IMR-90 (cell line): ENCODE data around the gene TANGO2. TPM values are rescaled to one million over a fixed set of nuclear protein-coding genes. Genes with fewer than 3 reads are reported as not detected.

Experiments
- ATAC-seq: fragments of 200-7000 bp; cut with Tn5 transposase; 2 replicates; pipeline ENCODE4 v1.9.1; 2020; ENCODE audit warnings: low read depth, mild to moderate bottlenecking, moderate library complexity
- BruUV-seq: library from RNA; stranded (reverse); fragments of 400-500 nt; replicated peaks from 2 replicates; lab custom pipeline; 2021; lab: Mats Ljungman, UMichigan
- CTCF ChIA-PET: fragments of 300-600 bp; formaldehyde crosslinking; extraction: SDS; loops from one replicate; lab custom pipeline; 2021; ENCODE audit warnings: antibody characterized with exemption; lab: Yijun Ruan, JAX
- POLR2A ChIA-PET: fragments of 300-600 bp; sonication (Branson Sonifier 250); formaldehyde crosslinking; loops from one replicate; lab custom pipeline; 2022; ENCODE audit warnings: antibody characterized with exemption; ENCODE audit not compliant: unreplicated experiment; lab: Charles Lee
- DNase-seq: peaks from one replicate; pipeline ENCODE4 v3.0.0; 2013
- H2AFZ ChIP-seq: replicated peaks from 2 replicates; pipeline ENCODE3; 2013; ENCODE audit warnings: low read length, mild to moderate bottlenecking; ENCODE audit not compliant: poor library complexity
- H2AK5ac ChIP-seq: 2 replicates; pipeline ENCODE4 v1.6.1; 2013; ENCODE audit warnings: low read depth, low read length, inconsistent platforms
- H2AK9ac ChIP-seq: replicated peaks from 2 replicates; pipeline ENCODE3; 2013; ENCODE audit warnings: mild to moderate bottlenecking, low read depth, low read length, moderate library complexity; ENCODE audit not compliant: poor library complexity
- H2BK120ac ChIP-seq: 2 replicates; pipeline ENCODE4 v1.6.1; 2013; ENCODE audit warnings: low read depth, low read length, inconsistent platforms
- H2BK15ac ChIP-seq: 3 replicates; pipeline ENCODE4 v1.6.1; 2013; ENCODE audit warnings: low read depth, low read length, inconsistent platforms
- H2BK20ac ChIP-seq: 2 replicates; pipeline ENCODE4 v1.6.1; 2013; ENCODE audit warnings: low read depth, mild to moderate bottlenecking, inconsistent platforms, low read length, moderate library complexity
- H2BK5ac ChIP-seq: 2 replicates; pipeline ENCODE4 v1.6.1; 2013; ENCODE audit warnings: mild to moderate bottlenecking, low read depth, low read length, inconsistent platforms; ENCODE audit not compliant: poor library complexity, severe bottlenecking
- H3K14ac ChIP-seq: replicated peaks from 2 replicates; pipeline ENCODE4 v1.6.1; 2013; ENCODE audit warnings: low read depth, low read length, inconsistent platforms
- H3K18ac ChIP-seq: 2 replicates; pipeline ENCODE4 v1.6.1; 2013; ENCODE audit warnings: low read depth, low read length, control low read depth
- H3K23ac ChIP-seq: 2 replicates; pipeline ENCODE4 v1.6.1; 2013; ENCODE audit warnings: low read depth, low read length, inconsistent platforms
- H3K27ac ChIP-seq: 2 replicates; pipeline ENCODE4 v1.5.1; 2013; ENCODE audit warnings: mild to moderate bottlenecking, control low read depth, low read length; ENCODE audit not compliant: insufficient read depth
- H3K27me3 ChIP-seq: 2 replicates; pipeline ENCODE4 v1.6.1; 2013; ENCODE audit warnings: low read length; ENCODE audit not compliant: control insufficient read depth, insufficient read depth
- H3K36me3 ChIP-seq: 2 replicates; pipeline ENCODE4 v1.6.1; 2013; ENCODE audit warnings: low read length, mixed read lengths; ENCODE audit not compliant: control insufficient read depth, insufficient read depth
- H3K4ac ChIP-seq: 2 replicates; pipeline ENCODE4 v1.6.1; 2013; ENCODE audit warnings: low read depth, low read length, inconsistent platforms
- H3K4me1 ChIP-seq: 2 replicates; pipeline ENCODE4 v1.6.1; 2013; ENCODE audit warnings: low read length, mixed read lengths; ENCODE audit not compliant: control insufficient read depth, insufficient read depth
- H3K4me2 ChIP-seq: 2 replicates; pipeline ENCODE4 v1.6.1; 2013; ENCODE audit warnings: low read depth, mild to moderate bottlenecking, control low read depth, low read length, moderate library complexity
- H3K4me3 ChIP-seq: 2 replicates; pipeline ENCODE4 v1.5.1; 2013; ENCODE audit warnings: low read depth, mild to moderate bottlenecking, control low read depth, low read length, moderate library complexity; ENCODE audit not compliant: insufficient read depth
- H3K56ac ChIP-seq: 2 replicates; pipeline ENCODE4 v1.6.1; 2013; ENCODE audit warnings: low read length, inconsistent platforms; ENCODE audit not compliant: insufficient read depth; ENCODE audit errors: extremely low read depth
- H3K79me1 ChIP-seq, 2 experiments: 2 replicates each; pipeline ENCODE4 v1.6.1; 2013; ENCODE audit warnings: low read length in 2 of 2, inconsistent platforms in 1 of 2, low read depth in 1 of 2
- H3K9ac ChIP-seq: 2 replicates; pipeline ENCODE4 v1.6.1; 2013; ENCODE audit warnings: low read depth, low read length, control low read depth
- H3K9me1 ChIP-seq: 2 replicates; pipeline ENCODE4 v1.6.1; 2013; ENCODE audit warnings: low read length, inconsistent platforms; ENCODE audit not compliant: insufficient read depth
- H3K9me3 ChIP-seq: 2 replicates; pipeline ENCODE4 v1.6.1; 2013; ENCODE audit warnings: low read length; ENCODE audit not compliant: control insufficient read depth, insufficient read depth
- H4K20me1 ChIP-seq: 2 replicates; pipeline ENCODE4 v1.6.1; 2013; ENCODE audit warnings: low read length, inconsistent platforms; ENCODE audit not compliant: insufficient read depth
- H4K5ac ChIP-seq: 2 replicates; pipeline ENCODE4 v1.6.1; 2013; ENCODE audit warnings: mild to moderate bottlenecking, low read depth, low read length, control low read depth
- H4K8ac ChIP-seq, 2 experiments: 2 replicates each; pipeline ENCODE4 v1.6.1; 2013; ENCODE audit warnings: low read depth in 2 of 2, low read length in 2 of 2, control low read depth in 1 of 2, inconsistent platforms in 1 of 2
- H4K91ac ChIP-seq: 2 replicates; pipeline ENCODE4 v1.6.1; 2013; ENCODE audit warnings: low read depth, low read length, inconsistent platforms; ENCODE audit not compliant: insufficient read depth
- CEBPB ChIP-seq: IDR thresholded peaks from 2 replicates; pipeline ENCODE4 v1.6.1; 2012; ENCODE audit warnings: low read depth, low read length, improper control_type of control experiment
- CHD1 ChIP-seq: IDR thresholded peaks from 2 replicates; pipeline ENCODE4 v1.6.1; 2012; ENCODE audit warnings: low read depth, low read length, improper control_type of control experiment
- MXI1 ChIP-seq: IDR thresholded peaks from 2 replicates; pipeline ENCODE4 v1.6.1; 2012; ENCODE audit warnings: low read depth, mild to moderate bottlenecking, low read length, moderate library complexity, borderline replicate concordance
- WGBS, 2 experiments: methylation state at CpG; one replicate each; pipeline versions ENCODE4 v1.1.5 to v1.1.7; 2013; ENCODE audit warnings: missing lambda C conversion rate in 2 of 2; ENCODE audit not compliant: insufficient read length in 1 of 2; ENCODE audit errors: extremely low coverage in 2 of 2; 5-methylcytosine and 5-hydroxymethylcytosine counted together
- dilution Hi-C: fragments of 300-500 bp; cut with HindIII; formaldehyde crosslinking; loops from one replicate; pipeline ENCODE4 v1.14.3; 2018; ENCODE audit warnings: low sequenced_read_pairs; ENCODE audit not compliant: unreplicated experiment
- in situ Hi-C: fragments of 300-500 bp; cut with MboI; formaldehyde crosslinking; loops from 3 replicates; pipeline ENCODE4 v1.14.3; 2019; ENCODE audit warnings: low sequenced_read_pairs, inconsistent platforms, mixed read lengths
- intact Hi-C: fragments of 100-400 bp; cut with micrococcal nuclease; formaldehyde crosslinking; loops from 2 replicates; pipeline ENCODE4 v1.10.0; 2022
- polyA plus RNA-seq, 3 experiments: library from polyadenylated mRNA; depleted of rRNA; stranded (reverse); fragments of >200 nt; gene quantifications; 2 replicates each; pipeline ENCODE4 v1.2.3, GENCODE V29; 2012; ENCODE audit warnings: low replicate concordance in 1 of 3
- total RNA-seq: library from RNA; depleted of rRNA; stranded (reverse); fragments of >200 nt; gene quantifications from 2 replicates; pipeline ENCODE4 v1.2.3, GENCODE V29; 2012
- TF ChIP-seq, protein P1 (sequence below): conservative IDR thresholded peaks from 2 replicates; pipeline ENCODE4 v1.5.1; 2012; ENCODE audit warnings: mild to moderate bottlenecking, low read depth, low read length, improper control_type of control experiment

Gene TANGO2
- total and polyA plus RNA-seq, 2 of the 4 experiments (the other 2 are of a cell fraction), result 45.1 to 75.1 TPM

- 74% methylated on average over 5 of the region's 14 CpGs; no CpG with 5 or more reads in 1 of the 2 experiments for WGBS, 2 experiments
- H2AK9ac ChIP-seq, result no peak overlapping the region
- H3K36me3 ChIP-seq, result peaks cover 87% of the 10 kb centered on the region
- no peak overlapping the region for H3K14ac ChIP-seq
- no peak overlapping the region for H3K4me2 ChIP-seq
- no peak overlapping the region for H3K4me3 ChIP-seq
- H3K4ac ChIP-seq, result no peak overlapping the region
- CTCF ChIA-PET, result no interaction called here
- H2AFZ ChIP-seq, result no peak overlapping the region
- H3K9me1 ChIP-seq, result no peaks in the 10 kb centered on the region
- peak; percentile 5 for DNase-seq
- no peak overlapping the region for H4K5ac ChIP-seq
- BruUV-seq, result no TSS peak
- no peak for TF ChIP-seq MXI1
- TF ChIP-seq, protein P1, sequence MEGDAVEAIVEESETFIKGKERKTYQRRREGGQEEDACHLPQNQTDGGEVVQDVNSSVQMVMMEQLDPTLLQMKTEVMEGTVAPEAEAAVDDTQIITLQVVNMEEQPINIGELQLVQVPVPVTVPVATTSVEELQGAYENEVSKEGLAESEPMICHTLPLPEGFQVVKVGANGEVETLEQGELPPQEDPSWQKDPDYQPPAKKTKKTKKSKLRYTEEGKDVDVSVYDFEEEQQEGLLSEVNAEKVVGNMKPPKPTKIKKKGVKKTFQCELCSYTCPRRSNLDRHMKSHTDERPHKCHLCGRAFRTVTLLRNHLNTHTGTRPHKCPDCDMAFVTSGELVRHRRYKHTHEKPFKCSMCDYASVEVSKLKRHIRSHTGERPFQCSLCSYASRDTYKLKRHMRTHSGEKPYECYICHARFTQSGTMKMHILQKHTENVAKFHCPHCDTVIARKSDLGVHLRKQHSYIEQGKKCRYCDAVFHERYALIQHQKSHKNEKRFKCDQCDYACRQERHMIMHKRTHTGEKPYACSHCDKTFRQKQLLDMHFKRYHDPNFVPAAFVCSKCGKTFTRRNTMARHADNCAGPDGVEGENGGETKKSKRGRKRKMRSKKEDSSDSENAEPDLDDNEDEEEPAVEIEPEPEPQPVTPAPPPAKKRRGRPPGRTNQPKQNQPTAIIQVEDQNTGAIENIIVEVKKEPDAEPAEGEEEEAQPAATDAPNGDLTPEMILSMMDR, result peak; percentile 40
- no peak for TF ChIP-seq CHD1
- no peak for TF ChIP-seq CEBPB
- no peak overlapping the region for H3K9ac ChIP-seq
- H2BK20ac ChIP-seq, result no peak overlapping the region
- H3K18ac ChIP-seq, result no peak overlapping the region
- no peaks in the 10 kb centered on the region for H3K9me3 ChIP-seq
- no peak overlapping the region for H2BK120ac ChIP-seq
- ATAC-seq, result peak; percentile 16; the same call in 1 of the 2 replicates
- dilution Hi-C loops (no loop called here), intact Hi-C loops (no loop called here), in situ Hi-C loops (no loop called here)
- no peaks in the 10 kb centered on the region for H3K27me3 ChIP-seq
- peaks cover 2% of the 10 kb centered on the region; the same call in 1 of the 2 replicates for H3K4me1 ChIP-seq
- H3K23ac ChIP-seq, result no peak overlapping the region
- H4K91ac ChIP-seq, result no peak overlapping the region
- no peak overlapping the region for H3K56ac ChIP-seq
- H4K20me1 ChIP-seq, result peaks cover 36% of the 10 kb centered on the region
- H3K27ac ChIP-seq, result no peak overlapping the region
- POLR2A ChIA-PET, result no interaction called here
- peaks cover 11 to 35% of the 10 kb centered on the region in 2 experiments; a peak in 3 of 4 replicates for H3K79me1 ChIP-seq
- H4K8ac ChIP-seq, result no peak overlapping the region; a peak in 1 of 4 replicates
- H2BK5ac ChIP-seq, result no peak overlapping the region
- H2BK15ac ChIP-seq, result no peak overlapping the region
- no peak overlapping the region for H2AK5ac ChIP-seq
Measured at GRCh38 chr22:20111045-20111688, 90.3 kb downstream of the TANGO2 start.
